CD4-positive, alpha-beta T cell treated with Interferon gamma for 1 hour (primary cell): ENCODE data around the gene RPL36A.

Source experiments
- DNase-seq: peaks from one replicate; pipeline ENCODE4 v3.0.0-alpha.2; 2020

The RPL36A gene

GRCh38 chrX:101390664-101391525 is at the start of gene RPL36A:
TSS of gene RPL36A (plus strand) at chrX:101391011. CDS start at chrX:101391044, 33 bp downstream.
- peak; percentile 85 for DNase-seq

DNA sequence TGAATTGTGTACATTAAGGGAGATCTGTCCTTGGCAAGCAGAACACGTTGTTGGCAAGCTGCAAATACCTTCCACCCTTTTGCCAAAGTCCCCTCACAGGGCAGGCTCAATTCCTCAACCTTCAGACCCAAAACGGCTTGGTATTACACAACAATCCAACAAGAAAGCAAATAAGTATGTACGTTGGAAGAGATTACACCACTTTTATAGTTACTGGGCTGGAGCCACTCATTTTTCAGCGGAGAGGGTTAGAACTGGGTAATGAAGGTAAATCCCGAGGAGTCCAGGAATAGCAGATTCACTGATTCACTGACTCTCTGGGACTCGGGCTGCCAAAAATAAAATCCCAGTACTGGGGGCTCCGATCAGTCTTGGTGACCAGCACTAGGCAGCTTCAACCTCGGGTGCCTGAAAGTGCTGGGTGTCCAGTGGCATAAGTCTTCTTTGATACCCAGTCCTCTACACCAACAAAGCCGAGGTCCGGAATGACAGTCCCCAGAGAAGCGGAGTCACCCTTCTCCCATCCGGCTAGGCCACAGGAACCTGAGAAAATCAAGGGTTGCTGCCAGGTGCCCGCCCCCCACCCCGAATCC is 42.9 kb upstream of the RPL36A start:
- DNase-seq = no peak

GRCh38 chrX:101348452-101349192 is 42.2 kb upstream of the RPL36A start, which contains the start of gene TIMM8A:
TSS of gene TIMM8A (minus strand) at chrX:101348742. CDS start at chrX:101348664, 78 bp downstream.
- DNase-seq = peak; percentile 71

- DNase-seq = no peak
Measured at GRCh38 chrX:101349193-101349562, 41.6 kb upstream of the RPL36A start.

DNA sequence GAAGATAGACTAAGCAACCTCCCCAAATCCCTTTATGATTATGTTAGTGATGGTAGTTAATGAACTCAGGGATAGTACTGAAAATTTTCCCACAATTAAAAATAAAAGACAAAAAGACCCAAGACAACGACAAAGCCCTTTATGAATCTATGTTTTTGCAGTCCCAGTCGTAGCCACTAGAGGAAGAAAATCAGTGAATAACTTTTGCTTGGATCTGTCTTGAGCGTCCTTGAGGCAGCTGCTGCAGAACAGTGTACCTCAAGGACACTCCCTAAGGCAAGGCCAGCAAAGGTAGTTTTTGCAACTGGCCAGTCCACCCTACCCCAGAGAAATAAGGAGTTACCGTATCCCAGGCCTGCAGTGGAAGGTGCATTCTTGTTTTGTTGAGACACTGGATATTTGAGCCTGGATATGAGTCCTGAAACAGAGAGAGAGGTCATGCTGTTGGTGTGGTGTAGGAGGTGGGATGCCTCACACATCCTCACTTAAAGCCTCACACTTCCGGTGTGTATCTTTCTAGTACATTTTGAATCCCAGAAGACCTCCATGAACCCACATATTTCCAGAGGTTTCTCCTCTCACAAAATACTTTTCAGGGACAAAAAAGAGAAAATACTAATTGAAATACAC is 33.5 kb upstream of the RPL36A start:
- no peak for DNase-seq

DNA sequence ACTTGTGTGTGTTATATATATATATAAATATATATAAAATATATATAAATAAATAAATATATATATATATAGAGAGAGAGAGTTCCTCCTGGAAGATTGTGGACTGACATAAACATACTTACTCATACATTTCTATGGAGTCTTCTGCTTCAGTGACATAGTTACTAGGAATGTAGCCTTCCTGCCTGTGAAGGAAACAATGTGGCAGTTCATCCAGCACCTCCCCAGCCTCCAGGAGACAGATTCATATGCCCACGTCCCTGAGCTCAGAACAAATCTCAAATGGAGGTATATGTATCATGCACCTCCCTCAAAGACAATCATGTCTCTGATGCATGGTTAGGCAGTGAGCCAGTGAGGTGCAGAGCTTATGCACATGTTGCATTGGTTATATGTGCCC is 30.8 kb upstream of the RPL36A start:
- no peak for DNase-seq

DNA sequence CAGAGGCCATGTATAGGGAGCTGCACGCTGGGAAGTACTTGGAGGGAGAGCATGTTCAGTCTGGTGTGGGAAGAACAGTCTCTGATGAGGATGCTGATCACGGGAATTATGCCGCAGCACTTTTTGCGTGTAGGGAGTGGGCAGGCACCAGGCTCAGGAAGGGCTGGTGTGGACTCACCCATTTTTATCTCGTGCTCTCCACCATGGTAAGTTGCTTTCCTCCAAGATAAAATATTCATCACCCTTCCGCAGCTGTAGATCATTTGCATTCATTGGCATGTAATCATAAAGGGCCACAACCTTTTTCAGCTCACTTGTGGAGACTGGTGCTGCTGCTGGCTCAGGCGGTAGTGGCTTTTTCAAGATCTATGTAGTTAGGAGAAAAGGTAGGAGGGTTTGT is 30.4 kb upstream of the RPL36A start:
- DNase-seq = no peak

- DNase-seq = no peak
Measured at GRCh38 chrX:101362116-101362515, 28.7 kb upstream of the RPL36A start.

GRCh38 chrX:101362757-101363156 is 28.1 kb upstream of the RPL36A start:
- no peak for DNase-seq

- DNase-seq = no peak
Measured at GRCh38 chrX:101365301-101365795, 25.5 kb upstream of the RPL36A start.

DNA sequence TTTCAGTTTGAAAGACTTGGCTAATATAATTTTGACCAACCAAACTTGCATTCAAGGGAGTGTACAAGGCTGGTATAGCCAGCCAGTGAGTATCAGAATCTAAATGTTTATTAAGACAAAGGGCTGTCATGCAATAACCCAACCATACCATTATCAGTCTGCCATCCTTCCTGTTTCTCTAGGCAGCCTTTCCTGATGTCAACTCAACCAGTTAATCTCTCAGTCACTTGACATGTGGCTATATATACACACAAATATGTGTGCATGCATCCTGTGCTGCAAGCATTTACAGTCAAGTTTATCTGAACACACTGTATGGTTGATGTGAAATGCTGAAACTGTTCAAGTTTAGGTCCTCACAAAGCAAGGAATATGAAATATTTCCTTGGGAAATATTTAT is 22.0 kb upstream of the RPL36A start:
- DNase-seq = no peak

GRCh38 chrX:101369687-101370086 is 21.1 kb upstream of the RPL36A start:
- no peak for DNase-seq

DNA sequence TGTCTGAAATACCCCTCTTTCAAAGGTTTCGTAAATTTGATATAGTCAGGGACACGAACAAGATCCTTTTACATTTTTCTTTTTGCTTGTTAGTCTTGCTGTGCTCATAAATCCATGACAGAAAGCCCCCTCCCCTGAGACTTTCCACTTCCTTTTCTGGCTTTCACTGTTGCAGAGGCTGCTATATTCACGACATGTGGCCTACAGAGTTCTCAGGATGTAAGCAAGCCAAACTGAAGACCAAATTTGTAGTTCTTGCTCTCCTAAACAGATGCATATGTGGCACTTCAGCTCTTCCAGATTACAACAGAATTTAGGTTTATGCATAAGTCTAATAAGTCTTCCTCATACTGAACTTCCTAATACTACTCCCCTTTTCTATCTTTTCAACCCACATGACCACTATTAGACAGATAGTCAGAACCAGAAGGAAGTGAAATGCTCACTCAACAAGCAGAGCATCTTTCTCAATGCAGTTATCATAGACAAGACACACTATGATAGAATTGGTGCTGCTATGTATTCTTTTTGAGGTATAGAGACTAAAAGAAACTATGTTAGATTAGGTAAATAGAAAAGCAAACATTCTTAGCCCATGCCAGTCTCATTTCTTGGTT is 19.8 kb upstream of the RPL36A start:
- no peak for DNase-seq

DNA sequence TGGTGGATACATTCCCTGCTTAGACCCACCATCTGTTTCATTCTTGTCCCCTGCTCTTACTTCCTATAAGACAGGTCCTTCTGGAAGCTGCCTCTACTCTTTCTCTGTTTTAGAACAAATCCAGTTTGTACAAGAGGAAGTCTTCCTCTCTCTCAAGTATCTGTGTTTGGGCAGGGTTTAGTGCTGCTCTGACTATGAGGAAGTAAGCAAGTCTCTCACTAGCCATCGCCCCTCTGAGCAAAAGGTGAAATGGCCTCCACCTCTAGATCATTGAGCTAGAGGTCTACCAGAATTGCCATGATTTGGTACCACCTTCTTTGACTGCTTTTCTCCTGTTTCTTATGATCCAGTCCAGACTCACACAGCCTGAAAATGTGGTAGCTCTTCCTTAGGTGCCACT is 13.3 kb upstream of the RPL36A start:
- no peak for DNase-seq

DNA sequence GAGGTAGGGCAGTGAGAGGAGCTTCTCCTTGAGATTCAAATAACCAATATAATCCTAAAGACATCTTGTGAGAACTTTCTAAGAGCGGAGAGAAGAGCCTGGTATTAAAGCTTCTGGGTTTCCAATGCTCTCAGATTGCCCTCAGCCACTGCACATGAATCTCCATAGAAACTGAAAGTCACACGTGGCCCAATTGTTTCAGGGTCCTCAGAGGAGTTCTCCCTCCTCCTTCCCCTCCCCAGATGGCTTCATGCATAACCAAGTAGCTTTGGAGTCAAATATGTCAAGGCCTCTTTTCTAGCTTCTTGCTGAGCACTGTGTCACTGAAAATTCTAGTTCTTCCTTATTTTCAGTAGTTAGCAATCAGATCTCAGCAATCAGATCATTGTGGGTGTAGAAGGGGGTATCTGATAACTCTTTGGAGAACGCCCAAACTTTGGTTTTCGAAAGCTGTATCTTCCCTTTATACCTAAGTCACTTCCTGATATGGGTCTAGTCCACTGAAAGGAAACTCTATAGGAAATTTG is 7.1 kb upstream of the RPL36A start:
- DNase-seq = no peak

GRCh38 chrX:101385026-101385684 is 5.7 kb upstream of the RPL36A start:
- no peak for DNase-seq

- peak; percentile 36 for DNase-seq
Measured at GRCh38 chrX:101385795-101386541, 4.8 kb upstream of the RPL36A start, which contains the start of gene BTK. TSS of gene BTK (minus strand) at chrX:101386191. CDS start at chrX:101375284, 10,907 bp downstream.

DNA sequence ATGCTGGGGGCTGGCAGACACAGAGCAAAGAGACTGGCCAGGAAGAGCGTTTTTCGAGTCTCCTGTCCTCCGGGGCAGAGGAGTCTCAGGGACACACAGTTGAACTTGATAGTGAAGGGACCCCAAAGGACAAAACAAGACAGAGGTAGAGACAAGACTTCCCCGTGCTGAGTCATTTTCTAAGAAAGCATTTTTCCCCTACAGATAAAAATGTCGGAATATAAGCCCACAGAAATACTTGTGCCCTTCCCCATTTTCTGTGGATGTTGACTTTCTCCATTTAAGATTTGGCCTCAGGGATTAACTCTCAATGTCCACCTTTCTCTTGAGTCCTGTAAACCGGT is 4.3 kb upstream of the RPL36A start:
- no peak for DNase-seq

GRCh38 chrX:101388604-101389003 is 2.2 kb upstream of the RPL36A start:
- DNase-seq = no peak

GRCh38 chrX:101391831-101392230 is 1.0 kb downstream of the RPL36A start:
- no peak for DNase-seq
